PFSK-1 (cell line): ENCODE data around the gene DNPH1.

Experiments
- FOXP2 ChIP-seq: optimal IDR thresholded peaks from 2 replicates; pipeline ENCODE3; 2011; ENCODE audit warnings: borderline replicate concordance, control low read depth, inconsistent platforms; ENCODE audit not compliant: insufficient read depth; ENCODE audit errors: extremely low read length, extremely low read depth
- POLR2AphosphoS5 ChIP-seq: IDR thresholded peaks from 2 replicates; pipeline ENCODE4 v1.6.1; 2012; ENCODE audit warnings: low read depth, mild to moderate bottlenecking, control low read depth, low read length, moderate library complexity
- REST ChIP-seq, 2 experiments: IDR thresholded peaks; 2 replicates each; pipeline versions ENCODE4 v1.6.1 to v1.8.0; 2011 to 2012; ENCODE audit warnings: low read depth in 2 of 2, low read length in 2 of 2, control low read depth in 1 of 2, inconsistent platforms in 1 of 2, mild to moderate bottlenecking in 1 of 2, moderate library complexity in 1 of 2; ENCODE audit not compliant: insufficient read depth in 1 of 2
- SIN3A ChIP-seq: IDR thresholded peaks from 2 replicates; pipeline ENCODE4 v1.6.1; 2012; ENCODE audit warnings: mild to moderate bottlenecking, low read length, moderate library complexity, borderline replicate concordance; ENCODE audit not compliant: insufficient read depth
- TAF1 ChIP-seq: IDR thresholded peaks from 2 replicates; pipeline ENCODE4 v1.6.1; 2012; ENCODE audit warnings: low read length, control low read depth, borderline replicate concordance; ENCODE audit not compliant: insufficient read depth

GRCh38 chr6:43269273-43270007 is 40.2 kb upstream of the DNPH1 start:
- TF ChIP-seq POLR2AphosphoS5, result no peak
- TF ChIP-seq SIN3A, result no peak
- no peak for TF ChIP-seq TAF1
- TF ChIP-seq REST (IDR thresholded peaks at IDR 0.05; ENCODE audit: insufficient read depth in 1 of 2, low read depth in 2 of 2, low read length in 2 of 2), result no peak
- TF ChIP-seq FOXP2, result no peak
